Measurements from ENCODE around the gene CAPN13.

The CAPN13 gene

DNA sequence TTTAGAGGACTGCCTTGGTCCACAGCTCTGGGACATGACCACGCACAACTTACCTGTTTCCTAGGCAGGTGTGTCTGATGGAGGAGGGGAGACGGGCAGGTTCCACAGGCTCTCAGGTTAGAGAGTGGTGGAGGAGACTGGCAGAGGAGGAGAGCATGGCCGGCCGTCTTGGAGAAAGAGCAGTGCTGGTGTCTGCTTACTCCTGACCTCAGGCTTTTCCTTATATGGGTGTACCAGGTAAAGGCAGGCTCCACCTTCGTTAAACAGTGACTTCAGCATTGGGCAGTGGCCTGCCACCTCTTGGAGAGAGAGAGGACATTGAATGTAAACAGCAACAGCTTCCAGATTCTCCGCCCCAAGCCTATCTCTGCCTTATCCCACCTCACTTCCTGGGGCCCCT, at the start of gene CAPN13:
TSS of gene CAPN13 (minus strand) at position 198 of the 400 bp plus-strand sequence. CDS start 20,121 bp downstream, outside the sequence.
- Histone ChIP-seq H3K27me3 (no peaks in the 10 kb centered on the region), H3K4me1 (peaks cover 0 to 23% (median 10%) of the 10 kb centered on the region in 4 donors), H3K9me3 (no peaks in the 10 kb centered on the region), H3K27ac (no peak within 1 kb of the TSS), H3K4me3 (no peak within 1 kb of the TSS), H3K36me3 (no peaks in the 10 kb centered on the region)
- DNase-seq, result no peak
- intact Hi-C loops (cut with DNase I; ENCODE audit: low total_unique reads), result no loop called here
- TF ChIP-seq CTCF (IDR thresholded peaks at IDR 0.05), result no peak

GRCh38 chr2:30847841-30848240, 40.6 kb upstream of the CAPN13 start:
- Histone ChIP-seq H3K27me3 (no peaks in the 10 kb centered on the region), H3K4me3 (no peak overlapping the region), H3K27ac (no peak overlapping the region), H3K4me1 (no peaks in the 10 kb centered on the region), H3K36me3 (no peaks in the 10 kb centered on the region), H3K9me3 (peaks cover 0 to 8% (median 5%) of the 10 kb centered on the region in 3 donors)
- no peak for TF ChIP-seq CTCF (IDR thresholded peaks at IDR 0.05)
- no peak for DNase-seq
- intact Hi-C loops (cut with DNase I; ENCODE audit: low total_unique reads), result no loop called here

DNA sequence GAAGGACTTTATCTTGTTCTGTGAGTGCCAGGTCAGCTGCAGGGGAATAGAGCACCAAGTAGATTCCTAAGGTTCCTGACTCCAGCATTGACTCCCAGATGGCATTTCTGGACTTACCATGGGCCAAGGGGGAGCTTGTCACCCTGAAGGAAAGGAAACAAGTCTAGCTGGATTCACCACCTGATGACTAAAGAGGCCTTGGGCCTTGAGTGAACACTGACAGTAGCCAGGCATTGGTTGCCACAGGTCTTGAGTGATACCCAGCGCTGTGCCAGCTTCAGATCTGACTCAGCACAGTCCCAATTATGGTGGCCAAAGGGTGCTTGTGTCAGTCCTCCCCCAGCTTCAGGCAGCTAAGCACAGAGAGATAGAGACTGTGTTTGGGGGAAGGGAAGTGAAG, 40.1 kb upstream of the CAPN13 start:
- H3K9me3 ChIP-seq, result peaks cover 0 to 8% (median 5%) of the 10 kb centered on the region in 3 donors
- H3K4me1 ChIP-seq, result no peaks in the 10 kb centered on the region
- DNase-seq, result no peak
- intact Hi-C loops (cut with DNase I; ENCODE audit: low total_unique reads), result no loop called here
- no peak overlapping the region for H3K27ac ChIP-seq
- TF ChIP-seq CTCF (IDR thresholded peaks at IDR 0.05), result no peak
- H3K36me3 ChIP-seq, result no peaks in the 10 kb centered on the region
- no peaks in the 10 kb centered on the region for H3K27me3 ChIP-seq
- no peak overlapping the region for H3K4me3 ChIP-seq

DNA sequence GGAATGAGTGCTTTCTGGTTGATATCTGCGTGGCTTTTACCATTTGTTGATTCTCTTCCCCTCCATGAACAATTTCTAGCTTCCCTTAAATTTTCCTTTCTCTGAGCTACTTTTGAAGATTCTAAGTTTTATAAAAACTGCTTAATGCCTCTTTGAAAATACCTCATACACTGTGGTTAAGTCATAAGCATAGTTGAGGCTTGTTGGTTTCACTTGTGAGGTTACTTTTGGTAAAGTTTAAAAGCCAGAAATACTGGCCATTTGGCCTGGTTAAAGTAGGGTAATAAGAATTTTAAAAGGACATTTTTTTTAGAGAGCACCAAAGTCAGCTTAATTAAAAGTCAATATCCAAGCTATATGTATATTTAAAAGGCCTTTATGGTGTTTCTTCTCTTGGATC, 21.3 kb upstream of the CAPN13 start:
- no peaks in the 10 kb centered on the region for H3K4me1 ChIP-seq
- no peak for TF ChIP-seq CTCF (IDR thresholded peaks at IDR 0.05)

GRCh38 chr2:30826916-30827315, 19.7 kb upstream of the CAPN13 start:
- H3K36me3 ChIP-seq, result no peaks in the 10 kb centered on the region
- no peak overlapping the region for H3K4me3 ChIP-seq
- H3K27ac ChIP-seq, result no peak overlapping the region
- H3K4me1 ChIP-seq, result no peaks in the 10 kb centered on the region
- no peak for DNase-seq
- no peaks in the 10 kb centered on the region for H3K9me3 ChIP-seq
- TF ChIP-seq CTCF (IDR thresholded peaks at IDR 0.05), result no peak
- intact Hi-C loops (cut with DNase I; ENCODE audit: low total_unique reads), result no loop called here
- H3K27me3 ChIP-seq, result no peaks in the 10 kb centered on the region

More for the DNA sequence above, 21.3 kb upstream of the CAPN13 start:
- Histone ChIP-seq H3K4me3 (no peak overlapping the region), H3K27me3 (no peaks in the 10 kb centered on the region), H3K36me3 (no peaks in the 10 kb centered on the region), H3K27ac (no peak overlapping the region), H3K9me3 (no peaks in the 10 kb centered on the region)
- DNase-seq, result no peak
- intact Hi-C loops (cut with DNase I; ENCODE audit: low total_unique reads), result no loop called here

DNA sequence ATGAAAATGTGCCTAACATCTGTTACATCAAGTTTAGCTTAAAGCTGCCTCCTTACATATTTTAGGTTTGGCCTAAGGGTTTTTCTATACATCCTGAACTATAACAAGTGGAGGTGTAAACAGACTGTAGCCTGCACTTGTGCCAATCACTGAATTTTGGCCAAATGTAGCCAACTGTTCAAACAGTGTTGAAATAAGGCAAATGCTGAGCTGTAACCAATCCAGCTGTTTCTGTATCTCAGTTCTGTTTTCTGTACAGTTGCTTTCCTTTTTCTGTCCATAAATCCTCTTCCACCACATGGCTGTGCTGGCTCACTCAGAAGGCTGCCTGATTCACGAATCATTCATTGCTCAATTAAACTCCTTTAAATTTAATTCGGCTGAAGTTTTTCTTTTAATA, 19.2 kb upstream of the CAPN13 start:
- no peak for DNase-seq
- no peaks in the 10 kb centered on the region for H3K9me3 ChIP-seq
- intact Hi-C loops (cut with DNase I; ENCODE audit: low total_unique reads), result no loop called here
- H3K4me3 ChIP-seq, result no peak overlapping the region
- no peaks in the 10 kb centered on the region for H3K27me3 ChIP-seq
- H3K27ac ChIP-seq, result no peak overlapping the region
- no peaks in the 10 kb centered on the region for H3K36me3 ChIP-seq
- H3K4me1 ChIP-seq, result no peaks in the 10 kb centered on the region
- TF ChIP-seq CTCF (IDR thresholded peaks at IDR 0.05), result no peak

Data from tibial artery (tissue), 4 donors.